ENCODE measurements around the gene RPL3. TPM values are rescaled to one million over a fixed set of nuclear protein-coding genes. Genes with fewer than 3 reads are reported as not detected.

RPL3 gene
- 3,924 TPM for polyA plus RNA-seq
- long read RNA-seq, donor 1, transcript RPL3-202 (9 exons, 1,289 nt): minor isoform, 122 of 1,517 reads
- long read RNA-seq, donor 1, transcript RPL3-217 (3 exons, 827 nt): minor isoform, 18 of 1,517 reads
- long read RNA-seq, donor 1, transcript RPL3-201 (10 exons, 1,442 nt): major isoform, 1,084 of 1,517 reads
- long read RNA-seq, donor 1, partial matches to known transcripts: 235 of 1,517 reads
- long read RNA-seq, donor 1, other reads (novel, unspliced or antisense): 52 of 1,517 reads
- long read RNA-seq, donor 2, transcript RPL3-217 (3 exons, 827 nt): minor isoform, 56 of 3,079 reads
- long read RNA-seq, donor 2, transcript RPL3-210 (2 exons, 616 nt): minor isoform, 17 of 3,079 reads
- long read RNA-seq, donor 2, transcript RPL3-202 (9 exons, 1,289 nt): minor isoform, 249 of 3,079 reads
- long read RNA-seq, donor 2, transcript RPL3-201 (10 exons, 1,442 nt): major isoform, 2,175 of 3,079 reads
- long read RNA-seq, donor 2, partial matches to known transcripts: 509 of 3,079 reads
- long read RNA-seq, donor 2, other reads (novel, unspliced or antisense): 55 of 3,079 reads
- long read RNA-seq, donor 3, transcript RPL3-202 (9 exons, 1,289 nt): minor isoform, 354 of 4,244 reads
- long read RNA-seq, donor 3, transcript RPL3-210 (2 exons, 616 nt): minor isoform, 45 of 4,244 reads
- long read RNA-seq, donor 3, transcript RPL3-201 (10 exons, 1,442 nt): major isoform, 2,858 of 4,244 reads
- long read RNA-seq, donor 3, transcript RPL3-217 (3 exons, 827 nt): minor isoform, 84 of 4,244 reads
- long read RNA-seq, donor 3, partial matches to known transcripts: 781 of 4,244 reads
- long read RNA-seq, donor 3, other reads (novel, unspliced or antisense): 85 of 4,244 reads
- long read RNA-seq, donor 4, transcript RPL3-201 (10 exons, 1,442 nt): major isoform, 237 of 327 reads
- long read RNA-seq, donor 4, transcript RPL3-202 (9 exons, 1,289 nt): minor isoform, 36 of 327 reads
- long read RNA-seq, donor 4, transcript RPL3-210 (2 exons, 616 nt): minor isoform, 6 of 327 reads
- long read RNA-seq, donor 4, partial matches to known transcripts: 45 of 327 reads
- long read RNA-seq, donor 4, other reads (novel, unspliced or antisense): 0 of 327 reads
- long read RNA-seq, donor 5, transcript RPL3-217 (3 exons, 827 nt): minor isoform, 14 of 1,525 reads
- long read RNA-seq, donor 5, transcript RPL3-202 (9 exons, 1,289 nt): minor isoform, 132 of 1,525 reads
- long read RNA-seq, donor 5, transcript RPL3-209 (2 exons, 767 nt): minor isoform, 7 of 1,525 reads
- long read RNA-seq, donor 5, transcript RPL3-201 (10 exons, 1,442 nt): major isoform, 1,111 of 1,525 reads
- long read RNA-seq, donor 5, partial matches to known transcripts: 220 of 1,525 reads
- long read RNA-seq, donor 5, other reads (novel, unspliced or antisense): 38 of 1,525 reads
- long read RNA-seq, donor 6, transcript RPL3-217 (3 exons, 827 nt): minor isoform, 81 of 2,990 reads
- long read RNA-seq, donor 6, transcript RPL3-201 (10 exons, 1,442 nt): major isoform, 1,943 of 2,990 reads
- long read RNA-seq, donor 6, transcript RPL3-209 (2 exons, 767 nt): minor isoform, 26 of 2,990 reads
- long read RNA-seq, donor 6, transcript RPL3-202 (9 exons, 1,289 nt): minor isoform, 252 of 2,990 reads
- long read RNA-seq, donor 6, partial matches to known transcripts: 575 of 2,990 reads
- long read RNA-seq, donor 6, other reads (novel, unspliced or antisense): 89 of 2,990 reads
- long read RNA-seq, donor 7, transcript RPL3-210 (2 exons, 616 nt): minor isoform, 17 of 1,168 reads
- long read RNA-seq, donor 7, transcript RPL3-201 (10 exons, 1,442 nt): major isoform, 774 of 1,168 reads
- long read RNA-seq, donor 7, transcript RPL3-202 (9 exons, 1,289 nt): minor isoform, 101 of 1,168 reads
- long read RNA-seq, donor 7, transcript RPL3-217 (3 exons, 827 nt): minor isoform, 40 of 1,168 reads
- long read RNA-seq, donor 7, partial matches to known transcripts: 208 of 1,168 reads
- long read RNA-seq, donor 7, other reads (novel, unspliced or antisense): 18 of 1,168 reads
- long read RNA-seq, donor 8, transcript RPL3-202 (9 exons, 1,289 nt): minor isoform, 318 of 3,849 reads
- long read RNA-seq, donor 8, transcript RPL3-210 (2 exons, 616 nt): minor isoform, 36 of 3,849 reads
- long read RNA-seq, donor 8, transcript RPL3-201 (10 exons, 1,442 nt): major isoform, 2,609 of 3,849 reads
- long read RNA-seq, donor 8, transcript RPL3-217 (3 exons, 827 nt): minor isoform, 44 of 3,849 reads
- long read RNA-seq, donor 8, partial matches to known transcripts: 734 of 3,849 reads
- long read RNA-seq, donor 8, other reads (novel, unspliced or antisense): 87 of 3,849 reads
- long read RNA-seq, donor 9, transcript RPL3-201 (10 exons, 1,442 nt): major isoform, 2,257 of 3,516 reads
- long read RNA-seq, donor 9, transcript RPL3-217 (3 exons, 827 nt): minor isoform, 61 of 3,516 reads
- long read RNA-seq, donor 9, transcript RPL3-210 (2 exons, 616 nt): minor isoform, 26 of 3,516 reads
- long read RNA-seq, donor 9, transcript RPL3-202 (9 exons, 1,289 nt): minor isoform, 273 of 3,516 reads
- long read RNA-seq, donor 9, partial matches to known transcripts: 777 of 3,516 reads
- long read RNA-seq, donor 9, other reads (novel, unspliced or antisense): 94 of 3,516 reads
- long read RNA-seq, donor 10, transcript RPL3-201 (10 exons, 1,442 nt): major isoform, 2,557 of 3,706 reads
- long read RNA-seq, donor 10, transcript RPL3-210 (2 exons, 616 nt): minor isoform, 36 of 3,706 reads
- long read RNA-seq, donor 10, transcript RPL3-202 (9 exons, 1,289 nt): minor isoform, 255 of 3,706 reads
- long read RNA-seq, donor 10, transcript RPL3-217 (3 exons, 827 nt): minor isoform, 97 of 3,706 reads
- long read RNA-seq, donor 10, partial matches to known transcripts: 620 of 3,706 reads
- long read RNA-seq, donor 10, other reads (novel, unspliced or antisense): 110 of 3,706 reads
- long read RNA-seq, donor 11, transcript RPL3-210 (2 exons, 616 nt): minor isoform, 15 of 2,089 reads
- long read RNA-seq, donor 11, transcript RPL3-201 (10 exons, 1,442 nt): major isoform, 1,481 of 2,089 reads
- long read RNA-seq, donor 11, transcript RPL3-217 (3 exons, 827 nt): minor isoform, 49 of 2,089 reads
- long read RNA-seq, donor 11, transcript RPL3-202 (9 exons, 1,289 nt): minor isoform, 167 of 2,089 reads
- long read RNA-seq, donor 11, partial matches to known transcripts: 308 of 2,089 reads
- long read RNA-seq, donor 11, other reads (novel, unspliced or antisense): 54 of 2,089 reads

GRCh38 chr22:39319284-39320022 lies at the start of gene RPL3:
Gene RPL3 (minus strand): TSS chr22:39319623. CDS start chr22:39319597, 26 bp downstream.
- Histone ChIP-seq H3K9me3 (ENCODE audit: control insufficient read depth, low read depth, low read length) (no peaks in the 10 kb centered on the region), H3K27me3 (ENCODE audit: control insufficient read depth, insufficient read depth, low read length) (no peaks in the 10 kb centered on the region), H3K27ac (ENCODE audit: low read length) (peak within 1 kb of the TSS; percentile 99), H3K36me3 (ENCODE audit: control insufficient read depth, insufficient read depth, low read length) (peaks cover 38% of the 10 kb centered on the region), H3K4me1 (ENCODE audit: control insufficient read depth, insufficient read depth, low read length) (peaks cover 29% of the 10 kb centered on the region), H3K4me3 (ENCODE audit: low read length) (peak within 1 kb of the TSS; percentile 77)
- peak; percentile 99 for DNase-seq
- 0% methylated on average over 10 of the region's 65 CpGs for WGBS (ENCODE audit: insufficient coverage, low lambda C conversion rate)

- no CpG with 5 or more reads among the region's 6 CpGs for WGBS (ENCODE audit: insufficient coverage, low lambda C conversion rate)
- H3K4me3 ChIP-seq (ENCODE audit: low read length): no peak overlapping the region
- H3K9me3 ChIP-seq (ENCODE audit: control insufficient read depth, low read depth, low read length): no peaks in the 10 kb centered on the region
- no peaks in the 10 kb centered on the region for H3K36me3 ChIP-seq (ENCODE audit: control insufficient read depth, insufficient read depth, low read length)
- no peak for DNase-seq
- no peaks in the 10 kb centered on the region for H3K27me3 ChIP-seq (ENCODE audit: control insufficient read depth, insufficient read depth, low read length)
- no peaks in the 10 kb centered on the region for H3K4me1 ChIP-seq (ENCODE audit: control insufficient read depth, insufficient read depth, low read length)
- H3K27ac ChIP-seq (ENCODE audit: low read length): no peak overlapping the region
These were observed 49.8 kb upstream of the RPL3 start for GRCh38 chr22:39369186-39369585.

- no peak overlapping the region for H3K4me3 ChIP-seq (ENCODE audit: low read length)
- no peaks in the 10 kb centered on the region for H3K9me3 ChIP-seq (ENCODE audit: control insufficient read depth, low read depth, low read length)
- WGBS (ENCODE audit: insufficient coverage, low lambda C conversion rate): no CpG with 5 or more reads among the region's 9 CpGs
- H3K4me1 ChIP-seq (ENCODE audit: control insufficient read depth, insufficient read depth, low read length): no peaks in the 10 kb centered on the region
- H3K27me3 ChIP-seq (ENCODE audit: control insufficient read depth, insufficient read depth, low read length): no peaks in the 10 kb centered on the region
- DNase-seq: no peak
- H3K36me3 ChIP-seq (ENCODE audit: control insufficient read depth, insufficient read depth, low read length): no peaks in the 10 kb centered on the region
- H3K27ac ChIP-seq (ENCODE audit: low read length): no peak overlapping the region
These were observed 49.1 kb upstream of the RPL3 start for GRCh38 chr22:39368461-39368911.

GRCh38 chr22:39367035-39367434 lies 47.6 kb upstream of the RPL3 start:
- H3K36me3 ChIP-seq (ENCODE audit: control insufficient read depth, insufficient read depth, low read length): no peaks in the 10 kb centered on the region
- 43% methylated on average over 2 of the region's 9 CpGs for WGBS (ENCODE audit: insufficient coverage, low lambda C conversion rate)

GRCh38 chr22:39365492-39365780 lies 46.0 kb upstream of the RPL3 start:
- no peak for DNase-seq
- no peaks in the 10 kb centered on the region for H3K9me3 ChIP-seq (ENCODE audit: control insufficient read depth, low read depth, low read length)
- no peak overlapping the region for H3K4me3 ChIP-seq (ENCODE audit: low read length)
- no peak overlapping the region for H3K27ac ChIP-seq (ENCODE audit: low read length)
- H3K27me3 ChIP-seq (ENCODE audit: control insufficient read depth, insufficient read depth, low read length): no peaks in the 10 kb centered on the region
- no peaks in the 10 kb centered on the region for H3K4me1 ChIP-seq (ENCODE audit: control insufficient read depth, insufficient read depth, low read length)
- no CpG with 5 or more reads among the region's 3 CpGs for WGBS (ENCODE audit: insufficient coverage, low lambda C conversion rate)
- no peaks in the 10 kb centered on the region for H3K36me3 ChIP-seq (ENCODE audit: control insufficient read depth, insufficient read depth, low read length)

More at GRCh38 chr22:39367035-39367434, 47.6 kb upstream of the RPL3 start:
- no peaks in the 10 kb centered on the region for H3K27me3 ChIP-seq (ENCODE audit: control insufficient read depth, insufficient read depth, low read length)
- DNase-seq: no peak
- H3K9me3 ChIP-seq (ENCODE audit: control insufficient read depth, low read depth, low read length): no peaks in the 10 kb centered on the region
- no peak overlapping the region for H3K4me3 ChIP-seq (ENCODE audit: low read length)
- no peak overlapping the region for H3K27ac ChIP-seq (ENCODE audit: low read length)
- no peaks in the 10 kb centered on the region for H3K4me1 ChIP-seq (ENCODE audit: control insufficient read depth, insufficient read depth, low read length)

- no peaks in the 10 kb centered on the region for H3K9me3 ChIP-seq (ENCODE audit: control insufficient read depth, low read depth, low read length)
- no peak for DNase-seq
- no peaks in the 10 kb centered on the region for H3K27me3 ChIP-seq (ENCODE audit: control insufficient read depth, insufficient read depth, low read length)
- H3K4me1 ChIP-seq (ENCODE audit: control insufficient read depth, insufficient read depth, low read length): no peaks in the 10 kb centered on the region
- no peak overlapping the region for H3K4me3 ChIP-seq (ENCODE audit: low read length)
- H3K27ac ChIP-seq (ENCODE audit: low read length): no peak overlapping the region
- H3K36me3 ChIP-seq (ENCODE audit: control insufficient read depth, insufficient read depth, low read length): no peaks in the 10 kb centered on the region
- 84% methylated on average over 4 of the region's 11 CpGs for WGBS (ENCODE audit: insufficient coverage, low lambda C conversion rate)
These were observed 45.5 kb upstream of the RPL3 start for GRCh38 chr22:39364714-39365491.

Data from large intestine (tissue), 12 donors.